ENCODE results near the gene MSH2.

Gene MSH2

DNA sequence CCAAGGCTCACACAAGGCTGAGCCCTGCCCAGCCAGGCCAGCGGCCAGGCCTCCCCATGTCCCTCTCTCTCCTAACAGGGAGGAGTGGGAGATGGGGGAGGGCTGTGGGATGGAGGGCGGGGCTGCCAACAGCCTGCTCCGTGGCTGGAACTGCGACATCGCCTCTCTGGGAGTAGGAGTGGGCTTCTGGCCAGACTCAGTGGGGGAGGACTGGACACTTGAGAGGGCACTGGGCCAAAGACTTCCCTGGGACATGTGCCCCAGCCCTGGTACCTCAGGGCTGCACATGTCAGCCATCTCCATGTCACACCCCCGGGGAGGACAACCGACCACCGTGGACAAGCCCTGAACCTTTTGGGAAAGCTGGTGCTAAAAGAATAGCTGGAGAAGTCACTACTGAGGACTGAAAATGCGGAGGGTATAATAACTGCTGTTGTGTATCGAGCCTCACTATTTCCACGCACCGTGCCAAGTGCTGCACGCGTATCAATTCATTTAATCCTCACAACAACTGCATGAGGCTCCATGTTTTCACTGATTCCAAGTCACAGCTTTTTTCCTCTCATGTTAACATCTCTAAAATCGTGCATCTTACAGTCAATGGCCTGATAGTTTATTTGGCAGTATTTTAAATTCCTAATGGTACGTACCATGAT lies 127.3 kb downstream of the MSH2 start:
- Histone ChIP-seq H3K4me3 (ENCODE audit: low read length) (no peak overlapping the region), H3K9me3 (ENCODE audit: insufficient read depth, low read length) (no peaks in the 10 kb centered on the region), H4K20me1 (ENCODE audit: insufficient read depth, low read length) (no peaks in the 10 kb centered on the region), H3K4me1 (ENCODE audit: low read length) (no peaks in the 10 kb centered on the region), H3K36me3 (replicated peaks; ENCODE audit: low read depth, low read length) (no peaks in the 10 kb centered on the region), H3K4me2 (ENCODE audit: low read length) (no peak overlapping the region), H3K27me3 (ENCODE audit: low read depth, low read length) (no peaks in the 10 kb centered on the region), H2AFZ (ENCODE audit: low read depth, low read length) (no peak overlapping the region), H3K79me2 (ENCODE audit: low read length) (no peaks in the 10 kb centered on the region), H3K27ac (ENCODE audit: low read length) (no peak overlapping the region), H3K9ac (ENCODE audit: low read length) (no peak overlapping the region)
- TF ChIP-seq, protein P1, sequence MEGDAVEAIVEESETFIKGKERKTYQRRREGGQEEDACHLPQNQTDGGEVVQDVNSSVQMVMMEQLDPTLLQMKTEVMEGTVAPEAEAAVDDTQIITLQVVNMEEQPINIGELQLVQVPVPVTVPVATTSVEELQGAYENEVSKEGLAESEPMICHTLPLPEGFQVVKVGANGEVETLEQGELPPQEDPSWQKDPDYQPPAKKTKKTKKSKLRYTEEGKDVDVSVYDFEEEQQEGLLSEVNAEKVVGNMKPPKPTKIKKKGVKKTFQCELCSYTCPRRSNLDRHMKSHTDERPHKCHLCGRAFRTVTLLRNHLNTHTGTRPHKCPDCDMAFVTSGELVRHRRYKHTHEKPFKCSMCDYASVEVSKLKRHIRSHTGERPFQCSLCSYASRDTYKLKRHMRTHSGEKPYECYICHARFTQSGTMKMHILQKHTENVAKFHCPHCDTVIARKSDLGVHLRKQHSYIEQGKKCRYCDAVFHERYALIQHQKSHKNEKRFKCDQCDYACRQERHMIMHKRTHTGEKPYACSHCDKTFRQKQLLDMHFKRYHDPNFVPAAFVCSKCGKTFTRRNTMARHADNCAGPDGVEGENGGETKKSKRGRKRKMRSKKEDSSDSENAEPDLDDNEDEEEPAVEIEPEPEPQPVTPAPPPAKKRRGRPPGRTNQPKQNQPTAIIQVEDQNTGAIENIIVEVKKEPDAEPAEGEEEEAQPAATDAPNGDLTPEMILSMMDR (IDR thresholded peaks at IDR 0.05; ENCODE audit: low read depth, low read length): no peak
- no peak for TF ChIP-seq EZH2phosphoT487 (IDR thresholded peaks at IDR 0.05; ENCODE audit: low read depth)

DNA sequence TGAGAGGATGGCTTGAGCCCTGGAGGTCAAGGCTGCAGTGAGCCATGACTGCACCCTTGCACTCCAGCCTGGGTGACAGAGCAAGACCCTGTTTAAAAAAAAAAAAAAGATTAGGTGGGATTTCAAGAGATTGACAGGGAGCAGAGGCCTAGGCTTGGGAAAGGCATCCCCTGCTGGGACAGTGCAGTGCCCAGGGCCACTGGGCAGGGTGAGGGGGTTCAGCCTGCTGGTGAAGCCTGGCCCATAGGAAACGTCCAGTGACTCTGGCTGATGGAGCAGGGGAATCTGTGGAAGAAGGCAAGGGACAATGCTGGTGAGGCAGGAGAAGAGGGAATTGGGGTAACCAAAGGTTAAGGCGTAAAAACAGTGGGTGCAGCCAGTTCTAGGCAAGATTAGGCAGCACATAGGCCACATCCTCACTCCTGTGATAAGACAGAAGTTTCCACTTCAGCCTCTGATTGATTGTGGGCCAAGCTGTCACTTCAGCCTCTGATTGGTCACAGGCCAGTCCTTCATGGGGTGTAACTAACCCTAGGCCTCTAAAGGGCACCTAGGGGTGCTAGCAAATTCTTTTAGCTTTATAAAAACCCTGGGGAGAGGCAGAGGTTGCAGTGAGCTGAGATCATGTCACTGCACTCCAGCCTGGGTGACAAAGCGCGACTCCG lies 128.6 kb downstream of the MSH2 start:
- Histone ChIP-seq H4K20me1 (ENCODE audit: insufficient read depth, low read length) (no peaks in the 10 kb centered on the region), H3K4me3 (ENCODE audit: low read length) (no peak overlapping the region), H3K27ac (ENCODE audit: low read length) (no peak overlapping the region), H3K4me2 (ENCODE audit: low read length) (no peak overlapping the region), H3K79me2 (ENCODE audit: low read length) (no peaks in the 10 kb centered on the region), H3K36me3 (replicated peaks; ENCODE audit: low read depth, low read length) (no peaks in the 10 kb centered on the region), H3K9ac (ENCODE audit: low read length) (no peak overlapping the region), H3K27me3 (ENCODE audit: low read depth, low read length) (no peaks in the 10 kb centered on the region), H3K9me3 (ENCODE audit: insufficient read depth, low read length) (no peaks in the 10 kb centered on the region), H2AFZ (ENCODE audit: low read depth, low read length) (no peak overlapping the region), H3K4me1 (ENCODE audit: low read length) (no peaks in the 10 kb centered on the region)
- TF ChIP-seq, protein P1 (IDR thresholded peaks at IDR 0.05; ENCODE audit: low read depth, low read length): no peak
- TF ChIP-seq EZH2phosphoT487 (IDR thresholded peaks at IDR 0.05; ENCODE audit: low read depth): no peak
